NCI-H1417 treated with DMSO at 0.1 percent for 48 hours (cell line): Measurements from ENCODE around the gene KAT7.
"Not testable (repeated sequence)": the region's sequence is repeated elsewhere in the genome, so short reads cannot be mapped to it uniquely, and the experiment has no call there.

ENCODE experiments used
- DNase-seq: peaks from one replicate; lab custom pipeline; 2025; lab: John Stamatoyannopoulos, UW

The KAT7 gene

GRCh38 chr17:49809056-49809455 is 20.6 kb downstream of the KAT7 start:
- no peak for DNase-seq

DNA sequence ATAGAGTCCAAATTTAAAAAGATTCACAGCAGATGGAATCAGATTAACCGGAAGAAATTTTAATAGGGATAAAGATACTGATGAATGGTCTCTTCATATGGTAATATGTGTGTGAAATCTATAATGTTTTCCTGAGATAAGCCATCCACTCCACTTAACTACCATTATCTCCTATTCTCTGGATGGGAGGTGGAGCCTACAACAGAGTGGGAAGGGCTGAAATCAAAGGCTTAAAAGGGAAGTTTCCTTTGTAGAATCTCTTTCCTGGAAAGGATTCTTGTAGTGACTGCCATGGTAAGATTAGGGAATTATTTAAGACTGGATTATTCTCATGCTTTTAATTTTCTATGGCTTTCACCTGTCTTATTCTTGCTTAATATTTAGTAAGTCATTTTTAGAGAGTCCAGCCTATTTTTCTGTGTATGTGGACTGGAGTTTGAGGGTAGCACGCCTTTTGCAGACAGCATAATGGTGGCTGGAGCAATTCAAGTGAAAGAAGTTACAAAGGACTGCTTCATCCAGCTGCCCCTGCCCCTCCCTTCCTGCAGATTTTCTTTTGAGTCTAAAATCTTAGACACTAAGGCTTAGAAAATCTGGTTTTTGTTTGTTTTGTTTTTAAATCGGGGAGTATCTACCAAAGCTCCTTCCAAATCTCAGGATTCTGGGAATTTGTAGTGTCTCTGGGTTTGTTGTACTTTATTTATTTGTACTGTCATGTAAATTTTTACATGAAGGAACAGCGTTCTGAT is 26.5 kb downstream of the KAT7 start:
- DNase-seq: no peak

DNA sequence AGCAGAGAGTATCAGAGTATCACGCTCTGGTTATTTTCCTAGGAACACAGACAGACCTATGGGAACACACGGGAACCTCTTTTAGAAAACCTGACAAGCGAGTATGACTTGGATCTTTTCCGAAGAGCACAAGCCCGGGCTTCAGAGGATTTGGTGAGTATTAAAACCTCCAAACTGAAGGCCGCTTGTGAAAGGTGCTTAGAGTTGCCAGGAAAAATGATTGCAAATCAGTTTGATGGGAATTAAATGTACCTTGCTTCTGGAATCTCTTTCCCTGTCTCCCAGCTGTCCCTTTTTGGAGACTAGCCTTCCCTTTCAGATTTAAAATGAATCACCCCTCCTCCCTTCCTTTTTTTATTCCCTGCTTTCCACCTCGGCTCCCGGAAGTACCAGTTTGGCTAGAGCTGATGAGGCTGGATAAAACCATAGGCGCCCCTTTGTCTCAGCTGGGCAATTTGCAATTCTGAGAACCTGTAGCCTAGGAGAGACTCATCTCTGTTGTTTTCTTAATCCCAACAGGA is 27.3 kb downstream of the KAT7 start:
- DNase-seq: no peak

DNA sequence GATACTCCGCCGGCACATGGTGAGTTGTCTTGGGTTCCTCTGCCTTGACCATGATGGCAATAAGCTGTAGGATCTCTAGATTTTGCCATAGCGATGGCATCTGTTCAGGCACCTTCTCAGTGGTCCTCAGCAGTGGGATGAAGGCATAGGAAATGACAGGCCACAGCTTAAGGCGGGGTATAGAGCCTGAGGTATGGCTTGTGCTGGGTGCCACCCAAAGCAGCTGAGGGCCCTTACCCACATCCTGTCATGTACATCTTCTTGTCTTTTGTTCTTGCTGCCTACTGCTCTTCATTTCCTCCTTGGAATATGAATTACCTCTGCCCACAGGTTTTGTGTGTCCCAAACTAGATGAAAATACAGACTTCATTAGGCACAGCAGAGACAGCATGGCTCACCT is 29.5 kb downstream of the KAT7 start:
- no peak for DNase-seq

GRCh38 chr17:49819138-49819537 is 30.7 kb downstream of the KAT7 start:
- no peak for DNase-seq

DNA sequence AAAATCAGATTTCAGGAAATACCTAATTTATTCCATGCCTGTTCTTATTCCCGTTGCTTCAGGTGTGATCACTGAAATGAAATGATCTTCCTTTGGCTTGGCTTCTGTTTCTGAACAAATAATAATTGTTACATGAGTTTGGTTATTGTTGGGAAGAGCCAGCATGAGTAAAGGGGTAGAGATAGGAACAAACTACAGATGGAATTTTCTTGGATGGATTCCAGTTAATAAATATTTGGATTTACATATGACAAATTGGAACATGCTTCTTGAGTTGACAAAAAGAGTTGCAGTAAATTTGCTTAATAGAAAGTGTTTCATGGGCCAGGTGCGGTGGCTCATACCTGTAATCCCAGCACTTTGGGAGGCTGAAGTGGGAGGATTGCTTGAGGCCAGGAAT is 31.2 kb downstream of the KAT7 start:
- no peak for DNase-seq

DNA sequence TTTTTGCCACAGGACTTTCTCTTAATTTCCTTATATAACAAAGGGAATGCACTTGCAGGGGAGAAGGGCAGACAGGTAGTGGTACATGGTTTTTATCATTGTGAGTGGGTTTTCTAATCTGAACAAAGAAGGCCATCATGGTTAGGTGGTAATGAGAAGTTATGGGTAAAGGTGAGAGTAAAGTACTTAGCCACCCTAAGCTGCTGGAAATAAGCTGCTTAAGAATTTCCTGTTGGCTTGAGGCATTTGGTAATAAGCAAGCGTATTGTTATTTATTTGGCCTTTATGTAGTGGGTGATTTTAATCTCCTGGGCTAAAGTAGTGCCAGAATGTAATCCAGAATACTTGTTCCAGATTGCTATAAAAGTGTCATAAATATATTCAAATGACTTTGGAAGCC is 32.3 kb downstream of the KAT7 start:
- DNase-seq: no peak

DNA sequence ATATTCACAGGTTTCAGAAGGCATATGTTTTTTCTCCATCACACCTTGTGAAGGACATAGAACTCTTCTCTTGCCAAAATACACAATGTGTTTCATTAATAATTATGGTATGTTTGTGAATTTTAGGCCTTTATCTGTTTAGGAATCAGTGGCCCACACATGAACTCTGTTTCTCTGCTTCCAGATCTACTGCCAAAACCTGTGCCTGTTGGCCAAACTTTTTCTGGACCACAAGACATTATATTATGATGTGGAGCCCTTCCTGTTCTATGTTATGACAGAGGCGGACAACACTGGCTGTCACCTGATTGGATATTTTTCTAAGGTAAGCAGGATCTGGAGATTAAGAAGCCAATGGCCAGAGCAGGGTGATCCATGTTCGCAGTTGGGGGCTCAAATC is 33.0 kb downstream of the KAT7 start:
- DNase-seq: no peak

- DNase-seq: no peak
These were observed 33.4 kb downstream of the KAT7 start for GRCh38 chr17:49821916-49822315.

GRCh38 chr17:49822829-49823228 is 34.3 kb downstream of the KAT7 start:
- DNase-seq: no peak

- DNase-seq: no peak
These were observed 35.1 kb downstream of the KAT7 start for GRCh38 chr17:49823614-49824013.

DNA sequence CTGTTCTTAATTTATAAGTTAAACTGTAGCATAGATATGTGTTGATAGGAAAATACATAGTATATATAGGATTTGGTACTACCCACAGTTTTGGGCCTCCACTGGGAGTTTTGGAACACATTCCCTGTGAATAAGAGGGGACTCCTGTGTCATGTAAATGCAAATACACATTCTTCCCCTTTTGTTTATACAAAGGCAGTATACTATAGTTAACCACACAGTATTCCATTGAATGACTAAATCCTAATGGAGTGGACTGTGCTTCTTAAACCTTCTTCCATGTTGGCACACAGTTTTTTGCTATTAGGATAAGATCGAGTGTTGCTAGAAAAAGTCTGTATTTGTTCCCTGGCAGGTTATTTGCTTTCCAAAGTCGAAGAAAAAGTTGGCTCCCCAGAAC is 37.2 kb downstream of the KAT7 start:
- DNase-seq: no peak

- not testable (repeated sequence) for DNase-seq
These were observed 39.8 kb downstream of the KAT7 start for GRCh38 chr17:49828325-49828724.

GRCh38 chr17:49829026-49829425 is 40.5 kb downstream of the KAT7 start:
- no peak for DNase-seq

- no peak for DNase-seq
These were observed 42.1 kb downstream of the KAT7 start for GRCh38 chr17:49830605-49831004.

DNA sequence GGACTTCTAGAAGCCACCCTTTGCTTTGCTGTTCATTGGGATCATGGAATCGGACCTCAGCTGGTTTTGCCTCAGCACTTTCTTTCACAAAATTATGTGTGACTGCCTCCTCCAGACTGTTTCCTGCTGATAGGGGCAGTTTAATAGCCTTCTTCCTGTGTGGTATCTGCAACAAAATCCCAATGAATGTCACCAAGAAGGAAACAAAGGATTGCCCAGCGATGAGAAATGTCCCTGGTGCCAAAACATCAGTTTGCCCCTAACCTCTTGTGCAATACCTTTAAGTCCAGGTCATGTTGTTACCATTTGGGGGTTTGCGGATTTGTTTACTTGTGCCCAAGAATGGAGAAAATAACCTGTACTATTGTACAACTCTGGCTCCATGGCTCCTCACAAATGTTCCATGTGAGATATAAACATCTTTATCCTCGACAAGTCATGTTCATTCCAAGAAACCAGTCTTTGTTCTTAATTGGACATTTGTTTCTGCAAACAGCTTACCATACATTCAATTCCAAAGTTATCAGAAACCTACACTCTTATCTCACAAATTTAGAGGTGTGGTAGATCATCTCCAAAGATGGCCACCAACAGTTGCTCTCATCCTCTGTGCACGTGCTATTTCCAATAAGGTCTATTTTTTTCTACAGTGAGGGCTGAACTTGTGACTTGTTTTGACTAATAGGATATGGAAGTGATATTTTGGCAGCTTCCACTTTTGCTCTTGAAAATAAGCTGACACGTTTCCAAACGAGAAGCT is 44.5 kb downstream of the KAT7 start:
- DNase-seq: no peak

GRCh38 chr17:49834118-49834743 is 45.8 kb downstream of the KAT7 start:
- no peak for DNase-seq

- no peak for DNase-seq
These were observed 47.0 kb downstream of the KAT7 start for GRCh38 chr17:49835472-49835871.

GRCh38 chr17:49836111-49837030 is 47.9 kb downstream of the KAT7 start:
- DNase-seq: no peak

DNA sequence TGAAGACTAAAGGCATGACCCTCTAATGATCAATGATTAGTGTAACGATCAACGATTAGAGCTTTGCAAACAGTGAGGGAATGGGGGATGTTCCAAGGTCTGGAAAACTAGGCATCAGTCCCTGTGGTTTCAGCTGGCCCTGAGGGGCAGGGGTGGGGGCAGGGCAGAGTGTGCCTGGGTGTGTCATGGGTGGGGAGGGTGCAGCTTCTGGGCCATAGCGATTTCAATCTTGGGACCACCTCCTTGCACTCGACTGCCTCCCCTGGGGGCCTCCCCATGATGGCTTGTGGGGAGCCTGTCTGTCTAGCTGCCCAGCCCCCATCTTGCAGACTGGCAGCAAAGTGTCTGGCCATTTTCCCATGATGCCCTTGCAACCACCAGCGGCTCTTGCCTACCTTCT is 51.0 kb downstream of the KAT7 start:
- no peak for DNase-seq

DNA sequence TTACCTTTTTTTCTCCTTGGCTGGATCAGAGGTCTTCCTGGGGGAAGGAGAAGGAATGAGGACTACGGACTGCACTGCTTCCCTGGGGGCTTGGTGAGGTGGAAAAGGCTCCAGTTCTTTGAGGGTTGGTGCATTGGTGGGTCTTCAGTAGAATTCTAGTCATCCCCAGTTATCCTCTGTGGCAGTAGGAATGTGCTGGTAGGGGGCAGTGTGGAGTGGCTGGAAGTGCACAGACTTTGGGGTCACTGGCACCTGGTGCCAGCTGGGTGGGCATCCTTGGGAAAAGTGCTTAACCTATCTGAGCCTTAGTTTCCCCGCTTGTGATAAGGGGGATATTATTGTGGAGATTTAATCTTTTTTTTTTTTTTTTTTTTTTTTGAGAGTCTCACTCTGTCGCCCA is 53.1 kb downstream of the KAT7 start:
- no peak for DNase-seq

GRCh38 chr17:49842371-49842770 is 53.9 kb downstream of the KAT7 start:
- no peak for DNase-seq
